Tibial nerve (tissue), 4 donors: ENCODE results near the gene ATP13A1.

ENCODE experiments used
- EP300 ChIP-seq, 2 donors: sonication (generic); formaldehyde crosslinking; IDR thresholded peaks; one replicate each; pipeline ENCODE4 v1.6.1; 2017; ENCODE audit warnings: antibody characterized with exemption in 2 of 2, mild to moderate bottlenecking in 1 of 2
- POLR2A ChIP-seq, 2 donors: fragments of 450-650 bp; IDR thresholded peaks; one replicate each; pipeline ENCODE4 v1.6.1; 2017; ENCODE audit warnings: antibody characterized with exemption in 2 of 2, mild to moderate bottlenecking in 2 of 2, moderate library complexity in 2 of 2
- TF ChIP-seq, protein P1 (sequence below), 5 experiments: fragments of 200-600 bp in 3 of 5; fragments of 450-650 bp in 2 of 5; sonication (generic) in 3 of 5; IDR thresholded peaks; one replicate each; pipeline ENCODE4 v1.5.1; 2016 to 2019; ENCODE audit warnings: antibody characterized with exemption in 5 of 5, mild to moderate bottlenecking in 3 of 5, moderate library complexity in 2 of 5

- TF ChIP-seq, protein P1, sequence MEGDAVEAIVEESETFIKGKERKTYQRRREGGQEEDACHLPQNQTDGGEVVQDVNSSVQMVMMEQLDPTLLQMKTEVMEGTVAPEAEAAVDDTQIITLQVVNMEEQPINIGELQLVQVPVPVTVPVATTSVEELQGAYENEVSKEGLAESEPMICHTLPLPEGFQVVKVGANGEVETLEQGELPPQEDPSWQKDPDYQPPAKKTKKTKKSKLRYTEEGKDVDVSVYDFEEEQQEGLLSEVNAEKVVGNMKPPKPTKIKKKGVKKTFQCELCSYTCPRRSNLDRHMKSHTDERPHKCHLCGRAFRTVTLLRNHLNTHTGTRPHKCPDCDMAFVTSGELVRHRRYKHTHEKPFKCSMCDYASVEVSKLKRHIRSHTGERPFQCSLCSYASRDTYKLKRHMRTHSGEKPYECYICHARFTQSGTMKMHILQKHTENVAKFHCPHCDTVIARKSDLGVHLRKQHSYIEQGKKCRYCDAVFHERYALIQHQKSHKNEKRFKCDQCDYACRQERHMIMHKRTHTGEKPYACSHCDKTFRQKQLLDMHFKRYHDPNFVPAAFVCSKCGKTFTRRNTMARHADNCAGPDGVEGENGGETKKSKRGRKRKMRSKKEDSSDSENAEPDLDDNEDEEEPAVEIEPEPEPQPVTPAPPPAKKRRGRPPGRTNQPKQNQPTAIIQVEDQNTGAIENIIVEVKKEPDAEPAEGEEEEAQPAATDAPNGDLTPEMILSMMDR (IDR thresholded peaks at IDR 0.05): no peak
- no peak for TF ChIP-seq EP300 (IDR thresholded peaks at IDR 0.05)
- TF ChIP-seq POLR2A (IDR thresholded peaks at IDR 0.05): no peak
Measured at GRCh38 chr19:19653597-19654147, 9.8 kb downstream of the ATP13A1 start.
